Measurements from ENCODE around the gene ZFR2.
"Not testable (repeated sequence)": the region's sequence is repeated elsewhere in the genome, so short reads cannot be mapped to it uniquely, and the experiment has no call there.

The ZFR2 gene

GRCh38 chr19:3816566-3817218 is 52.1 kb downstream of the ZFR2 start:
- TF ChIP-seq SNAI2 (CRISPR knock-in tag; IDR thresholded peaks at IDR 0.05) (no peak), ZFP30 (CRISPR knock-in tag; IDR thresholded peaks at IDR 0.05) (no peak), RARB (CRISPR knock-in tag; IDR thresholded peaks at IDR 0.05) (no peak), CREB5 (CRISPR knock-in tag; IDR thresholded peaks at IDR 0.05; ENCODE audit: low read depth) (no peak), ZNF565 (CRISPR knock-in tag; conservative IDR thresholded peaks at IDR 0.05; ENCODE audit: low read depth) (no peak), POU6F1 (CRISPR knock-in tag; IDR thresholded peaks at IDR 0.05; ENCODE audit: borderline replicate concordance, low read depth) (no peak), PATZ1 (CRISPR knock-in tag; IDR thresholded peaks at IDR 0.05; ENCODE audit: borderline replicate concordance) (no peak), TOX (CRISPR knock-in tag; IDR thresholded peaks at IDR 0.05; ENCODE audit: borderline replicate concordance) (no peak), OSR1 (CRISPR knock-in tag; IDR thresholded peaks at IDR 0.05) (no peak), ISL1 (CRISPR knock-in tag; IDR thresholded peaks at IDR 0.05) (no peak), GLIS3 (CRISPR knock-in tag; IDR thresholded peaks at IDR 0.05) (no peak)
- ATAC-seq: no peak

- not testable (repeated sequence) for ATAC-seq
Observed at GRCh38 chr19:3816148-3816547, 52.7 kb downstream of the ZFR2 start.

GRCh38 chr19:3814648-3815047 is 54.2 kb downstream of the ZFR2 start:
- no peak for TF ChIP-seq CSDC2 (CRISPR knock-in tag; IDR thresholded peaks at IDR 0.05)
- no peak for TF ChIP-seq ZFP30 (CRISPR knock-in tag; IDR thresholded peaks at IDR 0.05)
- no peak for ATAC-seq

GRCh38 chr19:3813473-3814392 is 55.1 kb downstream of the ZFR2 start:
- ATAC-seq: no peak
- no peak for TF ChIP-seq CREB5 (CRISPR knock-in tag; IDR thresholded peaks at IDR 0.05; ENCODE audit: low read depth)
- TF ChIP-seq PATZ1 (CRISPR knock-in tag; IDR thresholded peaks at IDR 0.05; ENCODE audit: borderline replicate concordance): no peak
- TF ChIP-seq OSR1 (CRISPR knock-in tag; IDR thresholded peaks at IDR 0.05): no peak
- TF ChIP-seq CSDC2 (CRISPR knock-in tag; IDR thresholded peaks at IDR 0.05): no peak
- no peak for TF ChIP-seq ZFP30 (CRISPR knock-in tag; IDR thresholded peaks at IDR 0.05)
- TF ChIP-seq GLIS3 (CRISPR knock-in tag; IDR thresholded peaks at IDR 0.05): no peak
- no peak for TF ChIP-seq POU6F1 (CRISPR knock-in tag; IDR thresholded peaks at IDR 0.05; ENCODE audit: borderline replicate concordance, low read depth)
- TF ChIP-seq ZNF70 (CRISPR knock-in tag; IDR thresholded peaks at IDR 0.05): no peak
- no peak for TF ChIP-seq SNAI2 (CRISPR knock-in tag; IDR thresholded peaks at IDR 0.05)
- no peak for TF ChIP-seq TCF4 (CRISPR knock-in tag; IDR thresholded peaks at IDR 0.05; ENCODE audit: borderline replicate concordance)
- no peak for TF ChIP-seq ZNF8 (CRISPR knock-in tag; IDR thresholded peaks at IDR 0.05)

Measured in SK-N-SH treated with all-trans-retinoic acid at 6 μM for 48 hours (cell line).